Stimulated activated CD8-positive, alpha-beta memory T cell treated with anti-CD3 and anti-CD28 coated beads, Interleukin-4, amount 100 ng/mL, for 4 hours (primary cell): Measurements from ENCODE around the gene SOX10.
"Not testable (repeated sequence)": the region's sequence is repeated elsewhere in the genome, so short reads cannot be mapped to it uniquely, and the experiment has no call there.

Experiments used
- DNase-seq, 2 donors: peaks; one replicate each; pipeline ENCODE4 v3.0.0-alpha.2; 2020; ENCODE audit warnings: low read depth in 2 of 2, low spot score in 1 of 2

SOX10 gene

GRCh38 chr22:37965940-37966664 lies 18.3 kb downstream of the SOX10 start:
- DNase-seq = no peak

- DNase-seq = no peak
These were observed 23.3 kb downstream of the SOX10 start for GRCh38 chr22:37961062-37961461.

- no peak for DNase-seq
These were observed 25.0 kb downstream of the SOX10 start for GRCh38 chr22:37959231-37959825.

- DNase-seq = no peak
These were observed 27.1 kb downstream of the SOX10 start for GRCh38 chr22:37957232-37957631.

- DNase-seq = not testable (repeated sequence)
These were observed 28.4 kb downstream of the SOX10 start for GRCh38 chr22:37955825-37956397.

GRCh38 chr22:37954686-37955085 lies 29.7 kb downstream of the SOX10 start:
- no peak for DNase-seq

- peak; percentile 89 to 92 for DNase-seq
These were observed 30.7 kb downstream of the SOX10 start, which contains the start of the genes C22orf23 and POLR2F for GRCh38 chr22:37953437-37954179. C22orf23 (minus strand) TSS chr22:37953601; CDS start chr22:37953149, 452 bp downstream. POLR2F (plus strand) TSS chr22:37953699; CDS start chr22:37953788, 89 bp downstream.

- no peak for DNase-seq
These were observed 31.3 kb downstream of the SOX10 start for GRCh38 chr22:37953062-37953436.

GRCh38 chr22:37952629-37953028 lies 31.7 kb downstream of the SOX10 start:
- not testable (repeated sequence) for DNase-seq

- DNase-seq = no peak
These were observed 33.0 kb downstream of the SOX10 start for GRCh38 chr22:37951305-37951704.

- DNase-seq = not testable (repeated sequence)
These were observed 37.1 kb downstream of the SOX10 start for GRCh38 chr22:37947142-37947795.

- not testable (repeated sequence) for DNase-seq
These were observed 39.9 kb downstream of the SOX10 start for GRCh38 chr22:37944423-37944822.

- DNase-seq = no peak
These were observed 40.5 kb downstream of the SOX10 start for GRCh38 chr22:37943825-37944198.

- DNase-seq = no peak
These were observed 41.1 kb downstream of the SOX10 start for GRCh38 chr22:37943136-37943824.

GRCh38 chr22:37942133-37942532 lies 42.2 kb downstream of the SOX10 start:
- no peak for DNase-seq

GRCh38 chr22:37940698-37941376 lies 43.5 kb downstream of the SOX10 start:
- no peak for DNase-seq

GRCh38 chr22:37933711-37934376 lies 50.5 kb downstream of the SOX10 start:
- DNase-seq = peak; percentile 51 to 60

GRCh38 chr22:37932821-37933578 lies 51.4 kb downstream of the SOX10 start:
- DNase-seq = no peak

- DNase-seq = no peak
These were observed 52.0 kb downstream of the SOX10 start for GRCh38 chr22:37932401-37932800.
